GM18507 (cell line): ENCODE data around the gene NCOA6.

Source experiments
- DNase-seq: peaks from one replicate; pipeline ENCODE4 v3.0.0; 2011; ENCODE audit warnings: low read depth; ENCODE audit not compliant: insufficient read length; ENCODE audit errors: extremely low spot score
- FAIRE-seq: peaks from 2 replicates; lab custom pipeline; 2011; peaks lifted over from hg19 to GRCh38; lab: Jason Lieb, UNC

The NCOA6 gene

GRCh38 chr20:34825530-34826362 lies at the start of gene NCOA6:
TSS of gene NCOA6 (minus strand) at chr20:34825651. CDS start at chr20:34782355, 43,296 bp downstream.
- DNase-seq (peak; percentile 81), FAIRE-seq (peak; percentile 18)

- FAIRE-seq = peak; percentile 75
- DNase-seq = peak; percentile 33
Measured at GRCh38 chr20:34874094-34874654, 48.7 kb upstream of the NCOA6 start.

GRCh38 chr20:34873583-34874093 lies 48.2 kb upstream of the NCOA6 start:
- DNase-seq = no peak
- FAIRE-seq = no peak

GRCh38 chr20:34872622-34873224 lies 47.3 kb upstream of the NCOA6 start, which contains the start of gene GGT7:
TSS of gene GGT7 (minus strand) at chr20:34872856. CDS start at chr20:34872815, 41 bp downstream.
- DNase-seq = peak; percentile 83
- peak; percentile 47 for FAIRE-seq

GRCh38 chr20:34871966-34872621 lies 46.6 kb upstream of the NCOA6 start:
- FAIRE-seq = no peak
- DNase-seq = no peak

- no peak for DNase-seq
- FAIRE-seq = no peak
Measured at GRCh38 chr20:34871320-34871926, 46.0 kb upstream of the NCOA6 start.

GRCh38 chr20:34864216-34864615 lies 38.8 kb upstream of the NCOA6 start:
- DNase-seq (no peak), FAIRE-seq (no peak)

GRCh38 chr20:34863421-34863965 lies 38.0 kb upstream of the NCOA6 start:
- DNase-seq (no peak), FAIRE-seq (no peak)

GRCh38 chr20:34862724-34863123 lies 37.3 kb upstream of the NCOA6 start:
- FAIRE-seq (no peak), DNase-seq (no peak)

GRCh38 chr20:34861386-34862084 lies 36.1 kb upstream of the NCOA6 start:
- DNase-seq = no peak
- no peak for FAIRE-seq

GRCh38 chr20:34859826-34860545 lies 34.5 kb upstream of the NCOA6 start:
- DNase-seq (no peak), FAIRE-seq (no peak)

GRCh38 chr20:34859367-34859766 lies 33.9 kb upstream of the NCOA6 start:
- DNase-seq (no peak), FAIRE-seq (no peak)

GRCh38 chr20:34852298-34852697 lies 26.8 kb upstream of the NCOA6 start:
- no peak for FAIRE-seq
- no peak for DNase-seq

GRCh38 chr20:34850969-34851368 lies 25.5 kb upstream of the NCOA6 start:
- FAIRE-seq = no peak
- no peak for DNase-seq

- FAIRE-seq = no peak
Measured at GRCh38 chr20:34849778-34850177, 24.3 kb upstream of the NCOA6 start.

GRCh38 chr20:34848597-34848996 lies 23.1 kb upstream of the NCOA6 start:
- no peak for FAIRE-seq
- DNase-seq = no peak

More at GRCh38 chr20:34849778-34850177, 24.3 kb upstream of the NCOA6 start:
- no peak for DNase-seq

GRCh38 chr20:34843421-34843820 lies 18.0 kb upstream of the NCOA6 start:
- FAIRE-seq = no peak

GRCh38 chr20:34842143-34842542 lies 16.7 kb upstream of the NCOA6 start:
- no peak for FAIRE-seq
- no peak for DNase-seq

More at GRCh38 chr20:34843421-34843820, 18.0 kb upstream of the NCOA6 start:
- DNase-seq = no peak
